Choroid plexus epithelial cell (primary cell): ENCODE data around the gene TGIF1.

Experiments
- DNase-seq: peaks from one replicate; pipeline ENCODE4 v3.0.0-alpha.2; 2010; ENCODE audit warnings: low read depth
- H3K4me3 ChIP-seq: 2 replicates; pipeline ENCODE4 v1.5.1; 2011; ENCODE audit warnings: low read depth, mild to moderate bottlenecking, control low read depth, low read length, moderate library complexity
- CTCF ChIP-seq: conservative IDR thresholded peaks from 2 replicates; pipeline ENCODE4 v1.5.1; 2011; ENCODE audit warnings: low read depth, mild to moderate bottlenecking, control low read depth, inconsistent platforms, low read length, moderate library complexity

TGIF1 gene

GRCh38 chr18:3494245-3494526 lies 44.2 kb downstream of the TGIF1 start:
- TF ChIP-seq CTCF = no peak
- H3K4me3 ChIP-seq = no peak overlapping the region
- DNase-seq = no peak

GRCh38 chr18:3494569-3494968 lies 44.6 kb downstream of the TGIF1 start:
- DNase-seq = no peak
- H3K4me3 ChIP-seq = no peak overlapping the region
- TF ChIP-seq CTCF = no peak

- DNase-seq = no peak
- H3K4me3 ChIP-seq = no peak overlapping the region
- TF ChIP-seq CTCF = no peak
Measured at GRCh38 chr18:3495691-3496430, 45.9 kb downstream of the TGIF1 start.

- peak; percentile 44 for DNase-seq
- TF ChIP-seq CTCF = no peak
- H3K4me3 ChIP-seq = peak overlapping the region; percentile 54
Measured at GRCh38 chr18:3498698-3499471, 48.9 kb downstream of the TGIF1 start.

GRCh38 chr18:3499501-3499900 lies 49.5 kb downstream of the TGIF1 start:
- H3K4me3 ChIP-seq = peak overlapping the region; percentile 54
- TF ChIP-seq CTCF = peak; percentile 30
- peak; percentile 20 for DNase-seq

GRCh38 chr18:3500016-3500415 lies 50.0 kb downstream of the TGIF1 start:
- no peak for TF ChIP-seq CTCF
- DNase-seq = no peak
- H3K4me3 ChIP-seq = no peak overlapping the region

- TF ChIP-seq CTCF = no peak
- no peak for DNase-seq
- H3K4me3 ChIP-seq = no peak overlapping the region
Measured at GRCh38 chr18:3502650-3503049, 52.7 kb downstream of the TGIF1 start.
